ENCODE data around the gene PKNOX2.

GRCh38 chr11:125247431-125247830 lies 82.9 kb downstream of the PKNOX2 start:
- TF ChIP-seq EZH2phosphoT487 (IDR thresholded peaks at IDR 0.05; ENCODE audit: borderline replicate concordance, low read length) (no peak), CTCF (IDR thresholded peaks at IDR 0.05; ENCODE audit: low read depth, low read length, poor library complexity, severe bottlenecking) (no peak)

All from DOHH2 (cell line).